HG03159 (cell line): ENCODE results near the gene LDB2.

Source experiments
- ATAC-seq: cut with Tn5 transposase; IDR thresholded peaks from one replicate; pipeline ENCODE4 v1.9.1; 2021; ENCODE audit warnings: mild to moderate bottlenecking, moderate library complexity; ENCODE audit not compliant: unreplicated experiment

The LDB2 gene

GRCh38 chr4:16692961-16693506 lies 205.4 kb downstream of the LDB2 start:
- no peak for ATAC-seq

GRCh38 chr4:16692524-16692923 lies 205.9 kb downstream of the LDB2 start:
- no peak for ATAC-seq

- ATAC-seq, result no peak
Observed at GRCh38 chr4:16692046-16692445, 206.4 kb downstream of the LDB2 start.

GRCh38 chr4:16691450-16691849 lies 207.0 kb downstream of the LDB2 start:
- ATAC-seq, result no peak

GRCh38 chr4:16687845-16688244 lies 210.6 kb downstream of the LDB2 start:
- no peak for ATAC-seq

- ATAC-seq, result no peak
Observed at GRCh38 chr4:16687011-16687410, 211.4 kb downstream of the LDB2 start.

GRCh38 chr4:16686195-16686594 lies 212.2 kb downstream of the LDB2 start:
- ATAC-seq, result no peak

- no peak for ATAC-seq
Observed at GRCh38 chr4:16685536-16685935, 212.9 kb downstream of the LDB2 start.

- no peak for ATAC-seq
Observed at GRCh38 chr4:16684935-16685334, 213.5 kb downstream of the LDB2 start.

GRCh38 chr4:16684097-16684496 lies 214.3 kb downstream of the LDB2 start:
- no peak for ATAC-seq

- ATAC-seq, result no peak
Observed at GRCh38 chr4:16682975-16683374, 215.5 kb downstream of the LDB2 start.

- no peak for ATAC-seq
Observed at GRCh38 chr4:16677001-16677944, 221.2 kb downstream of the LDB2 start.

- no peak for ATAC-seq
Observed at GRCh38 chr4:16676230-16676770, 222.1 kb downstream of the LDB2 start.

- ATAC-seq, result no peak
Observed at GRCh38 chr4:16674082-16674481, 224.4 kb downstream of the LDB2 start.

- ATAC-seq, result no peak
Observed at GRCh38 chr4:16672421-16672820, 226.0 kb downstream of the LDB2 start.

- no peak for ATAC-seq
Observed at GRCh38 chr4:16671741-16672140, 226.7 kb downstream of the LDB2 start.

GRCh38 chr4:16670727-16671126 lies 227.7 kb downstream of the LDB2 start:
- ATAC-seq, result no peak

- ATAC-seq, result no peak
Observed at GRCh38 chr4:16669036-16669435, 229.4 kb downstream of the LDB2 start.

GRCh38 chr4:16668488-16668887 lies 230.0 kb downstream of the LDB2 start:
- ATAC-seq, result no peak

GRCh38 chr4:16667464-16667863 lies 231.0 kb downstream of the LDB2 start:
- no peak for ATAC-seq

GRCh38 chr4:16665942-16666551 lies 232.4 kb downstream of the LDB2 start:
- no peak for ATAC-seq

- no peak for ATAC-seq
Observed at GRCh38 chr4:16663732-16664131, 234.7 kb downstream of the LDB2 start.
